Right cardiac atrium (tissue), 5 donors: Measurements from ENCODE around the gene PRKAG3. TPM values are rescaled to one million over a fixed set of nuclear protein-coding genes. Genes with fewer than 3 reads are reported as not detected.

Source experiments
- ATAC-seq, 2 donors: fragments of 200-7000 bp; cut with Tn5 transposase; one replicate each; pipeline versions ENCODE4 v1.8.0 to v1.9.1; 2020; ENCODE audit warnings: moderate library complexity in 2 of 2, mild to moderate bottlenecking in 1 of 2
- DNase-seq, 3 donors: peaks; one replicate each; pipeline ENCODE4 v3.0.0-alpha.2; 2020
- H3K27ac ChIP-seq: one replicate; pipeline ENCODE4 v1.5.1; 2013; ENCODE audit warnings: mild to moderate bottlenecking, low read length, control low read depth, moderate library complexity
- H3K27me3 ChIP-seq: one replicate; pipeline ENCODE4 v1.6.1; 2013; ENCODE audit not compliant: control insufficient read depth, insufficient read depth
- H3K4me1 ChIP-seq: one replicate; pipeline ENCODE4 v1.6.1; 2013; ENCODE audit warnings: low read length; ENCODE audit not compliant: control insufficient read depth, insufficient read depth
- H3K4me3 ChIP-seq: one replicate; pipeline ENCODE4 v1.5.1; 2013; ENCODE audit warnings: low read length, control low read depth
- H3K9me3 ChIP-seq: one replicate; pipeline ENCODE4 v1.6.1; 2013; ENCODE audit warnings: low read length; ENCODE audit not compliant: control insufficient read depth
- WGBS: extraction: QIAGEN DNeasy Blood & Tissue Kit; methylation state at CpG from one replicate; pipeline ENCODE4 v1.1.7; 2013; 5-methylcytosine and 5-hydroxymethylcytosine counted together
- intact Hi-C, 4 donors: fragments of 100-400 bp; cut with DNase I; formaldehyde crosslinking; loops; one replicate each; pipeline versions ENCODE4 v1.11.0 to v1.14.0; 2022 to 2023
- polyA plus RNA-seq: library from polyadenylated mRNA; stranded (reverse); fragments of 200-250 nt; gene quantifications from one replicate; pipeline ENCODE4 v1.2.3, GENCODE V29; 2013
- total RNA-seq, 4 donors: library from RNA; stranded (reverse); fragmentation: NEBNext Ultra II Directional; extraction: Animal tissue kit (Norgen Biotek cat#: 25700); gene quantifications; one replicate each; pipeline ENCODE4 v1.2.1, GENCODE V29; 2021
- donor health status: healthy with polysubstance abuse.
- donor health status: DM: no; HTN: yes; CAD: no.
- donor health status: DM: no; HTN: no; CAD: no.
- donor health status: DM: no; HTN: yes; CAD: no; lungs with severe emphysema.
- donor health status: DM: yes; HTN: yes; CAD: no.

Gene PRKAG3
- total and polyA plus RNA-seq, 5 donors = 0.07 to 0.15 (median 0.14) TPM; not detected in 2

- intact Hi-C loops = no loop called here
- DNase-seq (no peak), ATAC-seq (no peak)
- Histone ChIP-seq H3K4me1 (no peaks in the 10 kb centered on the region), H3K27ac (no peak overlapping the region), H3K4me3 (no peak overlapping the region), H3K27me3 (no peaks in the 10 kb centered on the region), H3K9me3 (no peaks in the 10 kb centered on the region)
- WGBS = 82% methylated on average over 9 of the region's 9 CpGs
These were observed 8.3 kb downstream of the PRKAG3 start for GRCh38 chr2:218823196-218823855.

GRCh38 chr2:218822622-218823021 lies 9.0 kb downstream of the PRKAG3 start:
- Histone ChIP-seq H3K4me1 (no peaks in the 10 kb centered on the region), H3K9me3 (no peaks in the 10 kb centered on the region), H3K4me3 (no peak overlapping the region), H3K27ac (no peak overlapping the region), H3K27me3 (no peaks in the 10 kb centered on the region)
- 72% methylated on average over 7 of the region's 7 CpGs for WGBS
- DNase-seq (no peak), ATAC-seq (no peak)
- intact Hi-C loops = no loop called here

GRCh38 chr2:218821605-218822211 lies 9.9 kb downstream of the PRKAG3 start:
- 77% methylated on average over 9 of the region's 9 CpGs for WGBS
- Histone ChIP-seq H3K9me3 (no peaks in the 10 kb centered on the region), H3K4me1 (no peaks in the 10 kb centered on the region), H3K4me3 (no peak overlapping the region), H3K27me3 (no peaks in the 10 kb centered on the region), H3K27ac (no peak overlapping the region)
- no peak for ATAC-seq
- no peak for DNase-seq
- intact Hi-C loops = no loop called here

GRCh38 chr2:218820746-218821369 lies 10.7 kb downstream of the PRKAG3 start:
- Histone ChIP-seq H3K27ac (no peak overlapping the region), H3K4me3 (no peak overlapping the region), H3K4me1 (no peaks in the 10 kb centered on the region), H3K27me3 (no peaks in the 10 kb centered on the region), H3K9me3 (no peaks in the 10 kb centered on the region)
- no peak for ATAC-seq
- intact Hi-C loops = no loop called here
- 96% methylated on average over 15 of the region's 15 CpGs for WGBS
- no peak for DNase-seq

GRCh38 chr2:218819093-218819492 lies 12.5 kb downstream of the PRKAG3 start:
- H3K27me3 ChIP-seq = no peaks in the 10 kb centered on the region
- WGBS = 91% methylated on average over 7 of the region's 7 CpGs
- intact Hi-C loops = no loop called here
- no peaks in the 10 kb centered on the region for H3K4me1 ChIP-seq
- ATAC-seq (no peak), DNase-seq (no peak)
- H3K4me3 ChIP-seq = no peak overlapping the region
- no peaks in the 10 kb centered on the region for H3K9me3 ChIP-seq
- no peak overlapping the region for H3K27ac ChIP-seq

GRCh38 chr2:218816561-218817011 lies 15.0 kb downstream of the PRKAG3 start:
- Histone ChIP-seq H3K4me3 (no peak overlapping the region), H3K4me1 (no peaks in the 10 kb centered on the region), H3K9me3 (no peaks in the 10 kb centered on the region), H3K27me3 (no peaks in the 10 kb centered on the region), H3K27ac (no peak overlapping the region)
- DNase-seq (no peak), ATAC-seq (no peak)
- 69% methylated on average over 2 of the region's 2 CpGs for WGBS
- intact Hi-C loops = no loop called here

- Histone ChIP-seq H3K27ac (no peak overlapping the region), H3K4me1 (no peaks in the 10 kb centered on the region), H3K27me3 (no peaks in the 10 kb centered on the region), H3K4me3 (no peak overlapping the region), H3K9me3 (no peaks in the 10 kb centered on the region)
- WGBS = 91% methylated on average over 4 of the region's 4 CpGs
- no peak for ATAC-seq
- intact Hi-C loops = no loop called here
- DNase-seq = no peak
These were observed 16.0 kb downstream of the PRKAG3 start for GRCh38 chr2:218815649-218816048.

- intact Hi-C loops = no loop called here
- Histone ChIP-seq H3K4me3 (no peak overlapping the region), H3K9me3 (no peaks in the 10 kb centered on the region), H3K27me3 (no peaks in the 10 kb centered on the region), H3K27ac (no peak overlapping the region), H3K4me1 (no peaks in the 10 kb centered on the region)
- no peak for ATAC-seq
- no peak for DNase-seq
- WGBS = 85% methylated on average over 5 of the region's 5 CpGs
These were observed 16.4 kb downstream of the PRKAG3 start for GRCh38 chr2:218815244-218815637.

GRCh38 chr2:218814540-218815243 lies 16.9 kb downstream of the PRKAG3 start:
- Histone ChIP-seq H3K27ac (no peak overlapping the region), H3K27me3 (no peaks in the 10 kb centered on the region), H3K4me3 (no peak overlapping the region), H3K4me1 (no peaks in the 10 kb centered on the region), H3K9me3 (no peaks in the 10 kb centered on the region)
- intact Hi-C loops = no loop called here
- DNase-seq = peak in 1 of 3 donors; percentile 70
- WGBS = 86% methylated on average over 13 of the region's 13 CpGs
- peak in 1 of 2 donors; percentile 23 for ATAC-seq

- intact Hi-C loops = no loop called here
- ATAC-seq = peak in 1 of 2 donors; percentile 20
- Histone ChIP-seq H3K4me1 (no peaks in the 10 kb centered on the region), H3K4me3 (no peak overlapping the region), H3K27me3 (no peaks in the 10 kb centered on the region), H3K27ac (no peak overlapping the region), H3K9me3 (no peaks in the 10 kb centered on the region)
- WGBS = 83% methylated on average over 11 of the region's 11 CpGs
- DNase-seq = peak in 1 of 3 donors; percentile 32
These were observed 17.7 kb downstream of the PRKAG3 start for GRCh38 chr2:218813771-218814460.
